ENCODE results near the gene PNCK. TPM values are rescaled to one million over a fixed set of nuclear protein-coding genes. Genes with fewer than 3 reads are reported as not detected.

The PNCK gene
- total RNA-seq, 2 experiments from 2014 or later = 0.70 to 1.0 TPM

DNA sequence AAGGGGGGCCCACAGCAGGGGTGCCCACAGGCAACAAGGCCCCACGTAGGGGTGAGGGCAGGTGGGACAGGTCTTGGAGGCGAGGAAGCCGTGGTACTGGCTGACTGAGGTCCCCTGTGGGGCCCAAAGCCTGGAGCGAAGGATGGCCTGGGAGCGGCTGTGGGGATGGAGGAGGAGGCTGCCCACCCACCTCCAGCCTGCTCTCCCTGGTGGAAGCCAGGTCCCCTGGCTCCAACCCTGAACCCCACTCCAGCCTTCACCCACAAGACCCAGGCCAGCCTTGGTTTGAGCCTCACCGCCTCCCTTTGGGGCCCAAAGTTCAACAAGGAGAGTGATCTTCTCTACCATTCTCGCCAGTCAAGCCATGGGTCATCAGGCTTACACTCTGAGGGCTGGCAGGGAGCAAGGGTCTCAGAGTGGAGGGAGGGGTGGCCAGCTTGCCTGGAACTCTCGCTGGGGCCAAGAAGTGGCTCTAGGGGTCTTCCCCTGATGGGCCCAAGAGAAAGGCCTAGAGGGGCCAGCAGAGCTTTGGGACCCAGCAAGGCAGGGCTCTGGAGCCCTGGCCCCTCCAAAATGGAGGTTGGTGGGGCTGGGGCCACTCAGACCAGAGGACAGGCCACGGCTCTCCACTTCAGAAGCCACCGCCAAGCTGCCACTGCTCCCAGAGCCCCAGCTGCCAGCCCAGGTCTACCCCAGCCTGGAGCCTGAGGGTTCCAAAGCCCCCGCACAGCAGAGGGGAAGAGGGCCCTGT is 5.0 kb downstream of the PNCK start:
- peaks cover 0 to 2% of the 10 kb centered on the region in 2 experiments for H3K27me3 ChIP-seq (ENCODE audit: control insufficient read depth in 1 of 2, insufficient read depth in 2 of 2, low read length in 2 of 2)
- no peaks in the 10 kb centered on the region for H3K36me3 ChIP-seq (ENCODE audit: insufficient read depth, low read length)
- H3K27ac Mint-ChIP-seq = no peak overlapping the region
- peaks cover 7% of the 10 kb centered on the region for H3K4me1 Mint-ChIP-seq (ENCODE audit: low read depth)
- intact Hi-C loops (cut with DNase I, micrococcal nuclease) = loop anchor here (1.0 to 5.0 kb wide), 4 partner anchors 114 to 710 kb away; no protein-coding TSS in a partner anchor
- no peaks in the 10 kb centered on the region for H3K9me3 ChIP-seq (ENCODE audit: control insufficient read depth in 1 of 2, insufficient read depth in 1 of 2, low read length in 2 of 2)
- peaks cover 18% of the 10 kb centered on the region for H3K4me1 ChIP-seq (ENCODE audit: insufficient read depth, low read length)
- H3K4me3 ChIP-seq (ENCODE audit: low read length) = no peak overlapping the region
- H3K27me3 Mint-ChIP-seq = peaks cover 8% of the 10 kb centered on the region
- no peak for TF ChIP-seq CTCF (IDR thresholded peaks at IDR 0.05)
- DNase-seq (peak in 1 of 14 experiments; percentile 6), ATAC-seq (ENCODE audit: poor library complexity) (no peak)
- no peak overlapping the region for H3K27ac ChIP-seq (ENCODE audit: low read depth in 1 of 2, low read length in 2 of 2)
- no peaks in the 10 kb centered on the region for H3K9me3 Mint-ChIP-seq
- no peak overlapping the region for H3K4me3 Mint-ChIP-seq
- ChIA-PET CTCF (interaction anchor here (0.5 to 2.2 kb wide), 10 partner anchors 9 to 727 kb away, joined by 3 to 15 read pairs (median 4); no protein-coding TSS in a partner anchor), POLR2A (interaction anchor here (1.5 kb wide), 1 partner anchor 727 kb away, joined by 4 read pairs; no protein-coding TSS in a partner anchor)
- H3K36me3 Mint-ChIP-seq (ENCODE audit: low read depth) = no peaks in the 10 kb centered on the region

- H3K27ac ChIP-seq (ENCODE audit: low read depth in 1 of 2, low read length in 2 of 2) = no peak overlapping the region
- peak overlapping the region; percentile 54 for H3K4me3 Mint-ChIP-seq
- H3K9me3 Mint-ChIP-seq = no peaks in the 10 kb centered on the region
- no peaks in the 10 kb centered on the region for H3K36me3 Mint-ChIP-seq (ENCODE audit: low read depth)
- no peaks in the 10 kb centered on the region for H3K36me3 ChIP-seq (ENCODE audit: insufficient read depth, low read length)
- no peak overlapping the region for H3K27ac Mint-ChIP-seq
- ATAC-seq (ENCODE audit: poor library complexity) = peak; percentile 90
- peaks cover 0 to 2% of the 10 kb centered on the region in 2 experiments for H3K27me3 ChIP-seq (ENCODE audit: control insufficient read depth in 1 of 2, insufficient read depth in 2 of 2, low read length in 2 of 2)
- H3K9me3 ChIP-seq (ENCODE audit: control insufficient read depth in 1 of 2, insufficient read depth in 1 of 2, low read length in 2 of 2) = no peaks in the 10 kb centered on the region
- peaks cover 8% of the 10 kb centered on the region for H3K27me3 Mint-ChIP-seq
- ChIA-PET CTCF (interaction anchor here (0.5 to 2.2 kb wide), 9 partner anchors 8 to 726 kb away, joined by 3 to 15 read pairs (median 3); no protein-coding TSS in a partner anchor), POLR2A (interaction anchor here (1.5 kb wide), 1 partner anchor 726 kb away, joined by 4 read pairs; no protein-coding TSS in a partner anchor)
- DNase-seq = peak; percentile 55 to 85 (median 72)
- peaks cover 7% of the 10 kb centered on the region for H3K4me1 Mint-ChIP-seq (ENCODE audit: low read depth)
- H3K4me3 ChIP-seq (ENCODE audit: low read length) = peak overlapping the region; percentile 14
- peak; percentile 45 for TF ChIP-seq CTCF (IDR thresholded peaks at IDR 0.05)
- peaks cover 15% of the 10 kb centered on the region for H3K4me1 ChIP-seq (ENCODE audit: insufficient read depth, low read length)
- intact Hi-C loops (cut with DNase I, micrococcal nuclease) = loop anchor here (2.0 to 5.0 kb wide), 4 partner anchors 113 to 709 kb away; no protein-coding TSS in a partner anchor
These were observed 5.6 kb downstream of the PNCK start for GRCh38 chrX:153667956-153668396.

- ChIA-PET POLR2A (interaction anchor here (1.5 kb wide), 1 partner anchor 726 kb away, joined by 4 read pairs; no protein-coding TSS in a partner anchor), CTCF (interaction anchor here (0.6 to 2.2 kb wide), 9 partner anchors 9 to 726 kb away, joined by 3 to 15 read pairs (median 3); no protein-coding TSS in a partner anchor)
- no peaks in the 10 kb centered on the region for H3K9me3 ChIP-seq (ENCODE audit: control insufficient read depth in 1 of 2, insufficient read depth in 1 of 2, low read length in 2 of 2)
- peaks cover 8% of the 10 kb centered on the region for H3K27me3 Mint-ChIP-seq
- H3K27me3 ChIP-seq (ENCODE audit: control insufficient read depth in 1 of 2, insufficient read depth in 2 of 2, low read length in 2 of 2) = peaks cover 0 to 2% of the 10 kb centered on the region in 2 experiments
- H3K9me3 Mint-ChIP-seq = no peaks in the 10 kb centered on the region
- H3K36me3 ChIP-seq (ENCODE audit: insufficient read depth, low read length) = no peaks in the 10 kb centered on the region
- peaks cover 11% of the 10 kb centered on the region for H3K4me1 ChIP-seq (ENCODE audit: insufficient read depth, low read length)
- DNase-seq = no peak
- H3K36me3 Mint-ChIP-seq (ENCODE audit: low read depth) = no peaks in the 10 kb centered on the region
- peak overlapping the region; percentile 14 for H3K4me3 ChIP-seq (ENCODE audit: low read length)
- H3K27ac ChIP-seq (ENCODE audit: low read depth in 1 of 2, low read length in 2 of 2) = no peak overlapping the region
- peak overlapping the region; percentile 54 for H3K4me3 Mint-ChIP-seq
- no peak overlapping the region for H3K27ac Mint-ChIP-seq
- ATAC-seq (ENCODE audit: poor library complexity) = peak; percentile 21
- peaks cover 7% of the 10 kb centered on the region for H3K4me1 Mint-ChIP-seq (ENCODE audit: low read depth)
- intact Hi-C loops (cut with DNase I, micrococcal nuclease) = loop anchor here (2.0 to 5.0 kb wide), 2 partner anchors 129 to 130 kb away; no protein-coding TSS in a partner anchor
- no peak for TF ChIP-seq CTCF (IDR thresholded peaks at IDR 0.05)
These were observed 6.2 kb downstream of the PNCK start for GRCh38 chrX:153667281-153667955.

Measured in CD4-positive, alpha-beta T cell (primary cell).